NCI-H146 treated with DMSO at 0.1 percent for 48 hours (cell line): ENCODE measurements around the gene VPS35.

Source experiments
- DNase-seq: peaks from one replicate; lab custom pipeline; 2025; ENCODE audit not compliant: unreplicated experiment; lab: John Stamatoyannopoulos, UW

The VPS35 gene

DNA sequence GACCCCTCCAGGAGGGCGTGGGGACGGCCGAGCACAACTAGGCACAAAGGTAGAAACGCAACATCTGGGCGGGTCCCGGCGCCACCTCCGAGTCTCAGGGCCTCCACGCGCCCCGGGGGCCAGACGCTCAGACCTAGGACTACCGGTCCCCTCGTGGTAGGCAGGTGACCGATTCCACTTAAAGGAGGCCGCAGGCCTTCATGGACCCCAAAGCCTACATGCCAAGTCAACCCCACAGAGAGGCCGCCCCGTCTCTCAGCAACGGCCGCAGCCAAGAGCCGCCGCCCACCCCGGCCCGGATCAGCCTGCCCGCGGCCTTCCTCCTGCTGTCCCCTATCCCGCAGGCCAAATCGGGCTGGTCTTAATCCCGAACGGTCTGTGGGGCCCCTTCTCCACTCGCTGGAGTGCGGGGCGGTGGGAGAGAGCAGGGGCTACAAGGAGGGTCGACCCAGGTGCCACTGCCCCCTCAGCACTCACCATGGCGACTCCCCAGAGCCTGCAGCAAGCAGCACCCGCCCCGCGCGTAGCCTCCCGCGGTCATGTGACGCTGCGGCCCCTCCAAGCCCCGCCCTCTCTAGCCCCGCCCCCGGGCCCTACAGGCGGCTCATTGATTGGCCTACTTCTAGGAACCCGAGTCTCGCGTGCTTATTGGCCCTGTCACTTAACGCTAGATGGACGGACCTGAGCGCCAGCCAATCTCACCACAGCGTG lies at the start of gene VPS35:
Gene VPS35 (minus strand): TSS at position 525 of the 711 bp plus-strand sequence. CDS start 45 bp downstream, at position 480.
- peak; percentile 95 for DNase-seq

DNA sequence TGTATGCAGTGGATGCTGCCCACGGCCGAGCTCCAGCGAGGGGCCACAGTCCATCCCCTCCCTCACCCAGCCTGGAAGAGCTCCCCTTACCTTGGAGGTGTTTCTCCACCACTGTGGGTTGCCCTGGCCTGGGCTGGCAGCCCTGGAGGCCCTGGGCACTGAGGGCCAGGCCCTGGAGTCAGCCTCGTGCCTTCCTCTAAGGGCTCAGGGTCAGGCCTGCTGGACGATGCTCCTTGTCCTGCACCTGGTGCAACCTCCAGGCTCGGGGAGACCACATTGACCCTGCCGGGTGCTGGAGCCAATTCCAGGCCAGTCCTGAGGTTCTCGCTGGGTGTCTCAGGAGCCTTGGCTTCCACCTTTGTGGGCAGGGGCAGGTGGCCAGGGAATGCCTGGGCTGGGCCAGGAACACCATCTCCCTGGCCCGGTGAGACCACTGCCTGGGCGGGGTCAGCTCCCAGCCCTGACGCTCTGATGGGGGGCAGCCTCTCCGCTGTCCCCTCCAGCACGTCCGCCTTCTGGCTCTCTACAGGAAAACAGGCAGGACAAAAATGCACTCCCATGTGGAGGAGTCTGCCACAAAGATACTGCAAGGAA lies 48.7 kb upstream of the VPS35 start:
- no peak for DNase-seq

- DNase-seq = no peak
These were observed 47.7 kb upstream of the VPS35 start for GRCh38 chr16:46736695-46737094.

- no peak for DNase-seq
These were observed 44.4 kb upstream of the VPS35 start for GRCh38 chr16:46733319-46733830.

DNA sequence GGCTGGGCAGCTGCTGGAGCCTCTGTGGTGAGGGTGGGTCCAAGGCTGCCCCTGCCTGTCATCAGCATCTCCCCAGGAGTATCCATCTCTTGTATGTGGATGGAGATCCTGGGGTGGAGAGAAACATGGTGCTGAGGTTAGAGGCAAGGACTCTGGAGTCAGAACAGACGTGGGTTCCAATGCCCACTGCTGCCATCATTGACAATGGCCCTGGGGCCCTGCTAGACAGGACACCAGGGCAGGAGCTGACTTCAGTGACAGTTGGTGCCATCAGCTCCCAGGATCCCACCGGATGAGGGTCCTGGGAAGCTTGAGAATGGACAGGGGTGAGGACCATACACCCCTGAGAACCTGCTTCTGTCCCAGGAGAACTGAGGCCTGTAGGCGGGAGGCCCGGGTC lies 43.6 kb upstream of the VPS35 start:
- DNase-seq = no peak

- DNase-seq = no peak
These were observed 42.9 kb upstream of the VPS35 start for GRCh38 chr16:46731691-46732555.

- no peak for DNase-seq
These were observed 42.1 kb upstream of the VPS35 start for GRCh38 chr16:46730801-46731690.

DNA sequence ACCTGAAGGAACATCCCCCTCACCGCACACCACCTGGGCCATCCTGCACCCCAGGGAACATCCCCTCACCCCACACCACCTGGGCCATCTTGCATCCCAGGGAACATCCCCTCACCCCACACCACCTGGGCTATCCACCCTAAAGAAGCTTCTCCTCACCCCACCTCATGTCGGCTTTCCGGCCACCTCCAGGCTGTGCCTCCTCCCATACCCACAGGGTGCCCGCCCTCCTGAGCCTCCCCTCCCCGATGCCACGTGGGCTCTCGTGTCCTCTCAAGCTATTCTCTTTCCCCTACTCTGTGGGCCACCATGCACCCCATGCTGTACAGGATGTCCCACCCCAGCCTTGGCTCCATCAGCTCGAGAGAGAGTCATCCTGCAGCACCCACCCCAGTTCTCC lies 41.1 kb upstream of the VPS35 start:
- no peak for DNase-seq

DNA sequence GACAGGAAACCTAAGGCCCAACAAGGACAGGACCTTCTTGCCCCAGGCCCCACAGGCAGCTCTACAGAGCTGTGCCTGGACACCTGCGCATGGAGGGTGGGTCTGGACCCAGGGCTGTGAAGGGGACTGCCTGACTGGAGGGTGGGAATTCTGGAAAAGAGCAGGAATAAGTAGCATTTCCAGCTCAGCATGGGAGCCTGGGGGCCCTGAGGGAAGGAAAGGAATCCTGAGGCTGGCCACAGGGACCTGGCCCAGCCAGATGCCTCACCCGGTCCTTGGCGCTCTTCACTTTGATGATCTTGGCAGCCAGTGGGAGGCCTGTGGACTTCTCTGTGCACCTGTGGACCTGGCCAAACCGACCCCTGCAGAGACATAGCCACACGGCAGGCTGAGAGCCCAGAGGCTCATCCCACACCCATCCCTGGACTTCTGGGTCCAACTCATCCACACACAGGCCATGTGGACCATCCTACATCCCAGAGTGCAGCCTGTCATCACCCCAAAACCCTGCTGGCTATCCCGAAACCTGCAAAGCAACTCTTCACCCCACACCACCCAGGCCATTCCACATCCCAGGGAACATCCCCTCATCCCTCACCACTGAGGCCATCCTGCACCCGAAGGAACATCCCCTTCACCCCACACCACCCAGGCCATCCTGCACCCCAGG lies 40.5 kb upstream of the VPS35 start:
- DNase-seq = no peak

DNA sequence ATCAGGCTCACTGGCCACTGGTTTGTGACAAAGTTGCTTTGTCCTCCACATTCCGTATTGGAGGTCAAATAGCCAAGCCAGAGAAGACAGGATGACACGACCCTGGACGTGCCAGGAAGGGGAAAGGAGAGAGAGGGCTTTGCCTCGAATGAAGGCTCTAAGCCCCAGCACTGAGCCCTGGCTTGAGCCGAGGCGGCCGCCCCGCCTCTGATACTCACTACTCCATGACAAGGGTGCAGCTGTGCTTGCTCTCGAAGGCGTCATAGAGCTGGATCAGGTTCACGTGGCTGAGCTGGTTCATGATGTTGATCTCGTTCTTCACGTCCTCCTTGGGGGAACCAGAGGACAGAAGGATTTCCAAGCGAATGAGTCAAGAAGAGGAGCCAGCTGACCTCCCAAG lies 39.8 kb upstream of the VPS35 start:
- DNase-seq = no peak

DNA sequence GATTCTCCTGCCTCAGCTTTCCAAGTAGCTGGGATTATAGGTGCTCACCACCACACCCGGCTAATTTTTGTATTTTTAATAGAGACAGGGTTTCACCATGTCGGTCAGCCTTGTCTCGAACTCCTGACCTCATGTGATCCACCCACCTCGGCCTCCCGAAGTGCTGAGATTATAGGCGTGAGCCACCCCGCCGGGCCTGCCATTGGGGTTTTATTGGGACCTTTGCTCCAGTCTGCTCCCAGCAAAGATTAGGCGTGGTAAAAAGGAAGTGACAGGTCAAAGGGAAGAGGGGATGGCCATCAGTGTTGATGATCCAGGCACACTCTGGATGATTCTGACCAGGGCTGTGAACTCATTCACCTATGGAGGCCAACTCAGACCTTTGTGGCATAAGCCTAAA lies 38.7 kb upstream of the VPS35 start:
- DNase-seq = no peak

DNA sequence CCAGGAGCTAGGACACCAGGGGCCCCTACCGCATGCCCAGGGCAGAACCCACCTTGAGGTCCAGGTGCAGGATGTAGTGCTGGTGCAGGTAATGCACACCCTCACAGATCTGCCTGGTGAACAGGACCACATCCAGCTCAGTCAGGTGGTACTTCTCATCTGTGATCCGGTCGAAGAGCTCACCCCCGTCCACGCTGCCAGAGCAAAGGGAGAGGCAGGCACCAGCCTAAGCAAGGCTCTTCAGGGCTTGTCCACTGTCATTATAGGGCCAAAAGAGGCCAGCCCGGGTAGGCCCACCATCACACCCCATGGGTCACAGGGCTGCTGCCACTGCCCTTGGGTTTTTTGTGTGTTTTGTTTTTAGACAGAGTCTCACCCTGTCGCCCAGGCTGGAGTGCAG lies 38.2 kb upstream of the VPS35 start:
- DNase-seq = no peak

GRCh38 chr16:46721885-46722284 lies 32.9 kb upstream of the VPS35 start:
- no peak for DNase-seq

DNA sequence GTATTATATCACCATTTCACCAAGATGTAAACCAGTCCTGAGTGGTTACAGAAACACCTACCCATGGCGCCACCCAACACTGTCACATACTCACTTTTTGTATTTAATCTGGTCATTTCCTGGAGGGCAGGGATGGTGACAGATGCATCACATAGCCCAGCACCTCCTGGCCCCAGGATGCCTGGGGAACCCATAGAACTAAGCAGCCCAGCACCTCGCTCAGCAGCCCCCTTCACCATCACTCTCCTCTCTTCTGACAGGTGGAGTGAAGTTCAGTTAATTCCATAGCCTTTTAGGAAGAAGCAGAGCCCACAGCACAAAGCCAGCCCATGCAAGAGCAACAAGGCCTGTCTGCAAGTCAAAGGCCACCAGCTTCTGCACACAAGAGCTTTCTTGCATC lies 31.6 kb upstream of the VPS35 start:
- no peak for DNase-seq

GRCh38 chr16:46719528-46719927 lies 30.6 kb upstream of the VPS35 start:
- no peak for DNase-seq

DNA sequence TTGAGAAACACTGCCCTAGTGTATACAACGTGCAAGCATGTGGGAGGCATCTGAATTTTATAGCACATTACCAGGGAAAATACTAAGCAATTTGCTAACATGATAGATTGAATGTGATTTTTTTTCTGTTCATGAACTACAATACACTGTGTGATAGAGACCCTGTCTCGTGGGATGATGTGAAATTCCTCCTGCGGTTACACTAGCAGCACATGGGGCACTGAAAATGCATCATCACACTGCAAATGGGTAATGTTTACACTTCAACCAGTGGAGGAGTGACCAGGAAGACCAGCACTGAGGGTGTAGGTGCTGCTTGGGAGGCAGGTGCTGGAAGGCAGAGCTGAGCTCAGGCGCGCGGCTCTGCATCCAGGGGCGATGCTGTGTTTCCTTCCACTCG lies 29.2 kb upstream of the VPS35 start:
- DNase-seq = no peak

DNA sequence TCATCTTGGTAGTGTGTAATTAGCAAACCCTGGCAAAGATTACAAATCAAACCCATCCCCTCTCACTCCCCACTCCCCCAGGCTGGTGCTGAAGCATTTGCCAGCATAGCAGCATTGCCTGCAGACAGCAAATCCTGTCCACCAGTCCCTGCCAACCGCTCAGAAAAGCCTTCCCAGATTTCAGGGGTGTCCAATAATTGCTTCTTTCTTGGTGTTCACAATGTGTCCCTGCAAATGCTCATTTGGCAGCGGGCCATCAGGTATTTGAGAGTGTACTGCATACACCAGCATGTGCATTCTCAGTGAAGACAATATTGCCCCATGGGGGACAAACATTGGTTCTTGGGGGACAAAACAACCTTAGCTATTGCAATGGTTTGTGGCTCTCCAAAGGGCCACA lies 28.7 kb upstream of the VPS35 start:
- no peak for DNase-seq

- no peak for DNase-seq
These were observed 26.9 kb upstream of the VPS35 start for GRCh38 chr16:46715769-46716305.

DNA sequence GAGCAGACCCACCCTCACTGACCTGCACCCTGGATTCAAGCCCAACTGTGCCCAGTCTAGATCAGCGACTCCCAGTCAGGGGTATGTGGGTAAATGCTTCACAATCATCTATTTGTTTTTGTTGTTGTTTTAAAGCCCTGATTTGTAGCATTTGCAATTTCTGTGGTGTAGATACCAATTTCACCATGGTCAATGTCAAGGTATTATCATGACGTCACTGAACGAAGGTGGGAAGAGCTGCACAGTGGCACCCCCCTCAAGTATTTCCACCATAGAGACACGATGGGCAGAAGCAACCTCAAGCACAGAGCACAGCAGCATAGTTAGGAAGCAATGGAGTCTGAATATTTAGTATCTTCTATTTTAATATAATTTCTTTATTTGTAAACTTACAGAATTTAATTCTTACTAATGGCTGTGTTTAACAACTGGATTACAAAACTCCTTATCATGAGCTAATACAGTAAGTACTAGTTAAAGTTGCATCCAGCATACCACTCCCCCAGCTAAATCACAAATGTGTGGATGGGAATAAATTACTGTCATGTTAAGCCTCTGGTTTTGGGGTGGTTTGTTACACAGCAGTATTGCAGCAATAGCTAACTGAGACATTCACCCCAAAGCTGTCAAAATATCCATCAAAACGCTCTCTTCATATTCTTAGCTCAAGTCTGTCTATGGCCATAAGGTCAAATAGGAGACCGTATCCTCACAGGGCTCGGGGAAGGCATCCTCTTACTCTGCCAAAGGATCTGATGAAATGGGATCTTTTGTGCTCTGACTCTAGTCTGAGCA lies 26.0 kb upstream of the VPS35 start:
- DNase-seq = no peak
